Naive thymus-derived CD8-positive, alpha-beta T cell (primary cell): ENCODE measurements around the gene ADARB2. TPM values are rescaled to one million over a fixed set of nuclear protein-coding genes. Genes with fewer than 3 reads are reported as not detected.
A peak's percentile ranks its signal among the peaks of the same experiment; 100 is the strongest.

ENCODE experiments used
- ATAC-seq, 2 donors: fragments of 150-1000 bp; cut with Tn5 transposase in 1 of 2; sonication (Bioruptor Pico), chemical (Tn5 transposase) in 1 of 2; 1 replicate in 1 of 2; 2 replicates in 1 of 2; pipeline ENCODE4 v1.10.0; 2021; ENCODE audit warnings: mild to moderate bottlenecking in 2 of 2, moderate library complexity in 2 of 2
- POLR2A ChIA-PET: fragments of 350-600 bp; sonication (Branson Sonifier 250); formaldehyde crosslinking; loops from one replicate; lab custom pipeline; 2021; ENCODE audit warnings: antibody characterized with exemption; lab: Charles Lee
- DNase-seq, 10 donors: peaks; one replicate each; pipeline versions ENCODE4 v3.0.0 to v3.0.0-alpha.2; 2020 to 2022
- H3K27ac Mint-ChIP-seq, 10 donors: one replicate each; pipeline ENCODE4 v1.8.0; 2020 to 2022; ENCODE audit warnings: mild to moderate bottlenecking in 10 of 10, mixed read lengths in 10 of 10, moderate library complexity in 4 of 10, inconsistent platforms in 1 of 10
- H3K27me3 Mint-ChIP-seq, 5 donors: one replicate each; pipeline ENCODE4 v1.8.0; 2021 to 2022; ENCODE audit warnings: mixed read lengths in 5 of 5
- H3K36me3 Mint-ChIP-seq, 3 donors: one replicate each; pipeline ENCODE4 v1.8.0; 2020 to 2022; ENCODE audit warnings: mixed read lengths in 3 of 3, mild to moderate bottlenecking in 2 of 3, inconsistent platforms in 1 of 3
- H3K4me1 Mint-ChIP-seq, 4 donors: one replicate each; pipeline ENCODE4 v1.8.0; 2021 to 2022; ENCODE audit warnings: mixed read lengths in 4 of 4
- H3K4me3 Mint-ChIP-seq, 10 donors: one replicate each; pipeline ENCODE4 v1.8.0; 2020 to 2022; ENCODE audit warnings: mild to moderate bottlenecking in 10 of 10, mixed read lengths in 10 of 10, moderate library complexity in 6 of 10, inconsistent platforms in 1 of 10
- H3K9me3 Mint-ChIP-seq, 9 donors: one replicate each; pipeline ENCODE4 v1.8.0; 2020 to 2022; ENCODE audit warnings: mixed read lengths in 9 of 9, mild to moderate bottlenecking in 3 of 9, inconsistent platforms in 1 of 9, moderate library complexity in 1 of 9
- polyA plus RNA-seq, 3 donors: library from polyadenylated mRNA; unstranded; fragments of 300-500 nt; fragmentation: Illumina TruSeq; gene quantifications; one replicate each; pipeline ENCODE4 v1.2.3, GENCODE V29; 2021
- total RNA-seq, 8 experiments: library from RNA in 2 of 8; stranded (reverse) in 2 of 8; gene quantifications; one replicate each; pipeline ENCODE4 v1.2.3 and lab custom pipeline; 2021 to 2026

The ADARB2 gene
- total and polyA plus RNA-seq, 5 experiments from 2014 or later = not detected

GRCh38 chr10:1733720-1734119, 3.6 kb downstream of the ADARB2 start:
- H3K4me3 Mint-ChIP-seq = no peak overlapping the region
- no peak overlapping the region for H3K27ac Mint-ChIP-seq
- peaks cover 38 to 80% (median 42%) of the 10 kb centered on the region in 5 donors for H3K27me3 Mint-ChIP-seq

GRCh38 chr10:1732564-1732996, 4.7 kb downstream of the ADARB2 start:
- H3K9me3 Mint-ChIP-seq = no peaks in the 10 kb centered on the region
- H3K27me3 Mint-ChIP-seq = peaks cover 31 to 69% (median 35%) of the 10 kb centered on the region in 5 donors
- POLR2A ChIA-PET = no interaction called here

More at GRCh38 chr10:1733720-1734119, 3.6 kb downstream of the ADARB2 start:
- POLR2A ChIA-PET = no interaction called here
- Mint-ChIP-seq H3K9me3 (no peaks in the 10 kb centered on the region), H3K36me3 (no peaks in the 10 kb centered on the region), H3K4me1 (peaks cover 0 to 24% (median 2%) of the 10 kb centered on the region in 4 donors)
- DNase-seq = no peak
- no peak for ATAC-seq

GRCh38 chr10:1731592-1731991, 5.7 kb downstream of the ADARB2 start:
- DNase-seq = no peak
- H3K27me3 Mint-ChIP-seq = peaks cover 30 to 64% (median 37%) of the 10 kb centered on the region in 5 donors

More at GRCh38 chr10:1732564-1732996, 4.7 kb downstream of the ADARB2 start:
- no peak for DNase-seq
- peaks cover 0 to 15% (median 2%) of the 10 kb centered on the region in 4 donors for H3K4me1 Mint-ChIP-seq
- no peak overlapping the region for H3K4me3 Mint-ChIP-seq
- no peak overlapping the region for H3K27ac Mint-ChIP-seq
- no peak for ATAC-seq
- H3K36me3 Mint-ChIP-seq = no peaks in the 10 kb centered on the region

GRCh38 chr10:1729751-1730150, 7.6 kb downstream of the ADARB2 start:
- POLR2A ChIA-PET = no interaction called here
- Mint-ChIP-seq H3K27me3 (peaks cover 20 to 59% (median 35%) of the 10 kb centered on the region in 5 donors), H3K4me1 (no peaks in the 10 kb centered on the region), H3K9me3 (no peaks in the 10 kb centered on the region), H3K27ac (no peak overlapping the region), H3K36me3 (no peaks in the 10 kb centered on the region), H3K4me3 (no peak overlapping the region)
- DNase-seq = no peak
- no peak for ATAC-seq

More at GRCh38 chr10:1731592-1731991, 5.7 kb downstream of the ADARB2 start:
- no peak for ATAC-seq
- Mint-ChIP-seq H3K27ac (no peak overlapping the region), H3K4me1 (peaks cover 0 to 11% (median 2%) of the 10 kb centered on the region in 4 donors), H3K9me3 (no peaks in the 10 kb centered on the region), H3K4me3 (no peak overlapping the region), H3K36me3 (no peaks in the 10 kb centered on the region)
- POLR2A ChIA-PET = no interaction called here

- Mint-ChIP-seq H3K27me3 (peaks cover 9 to 57% (median 37%) of the 10 kb centered on the region in 5 donors), H3K9me3 (no peaks in the 10 kb centered on the region)
These were observed 10.5 kb downstream of the ADARB2 start for GRCh38 chr10:1726861-1727260.

GRCh38 chr10:1724921-1725488, 12.3 kb downstream of the ADARB2 start:
- no peak for ATAC-seq
- no peaks in the 10 kb centered on the region for H3K4me1 Mint-ChIP-seq
- H3K36me3 Mint-ChIP-seq = no peaks in the 10 kb centered on the region
- POLR2A ChIA-PET = no interaction called here
- H3K27me3 Mint-ChIP-seq = peaks cover 7 to 50% (median 36%) of the 10 kb centered on the region in 5 donors
- no peak for DNase-seq
- H3K4me3 Mint-ChIP-seq = no peak overlapping the region
- H3K27ac Mint-ChIP-seq = no peak overlapping the region
- no peaks in the 10 kb centered on the region for H3K9me3 Mint-ChIP-seq

More at GRCh38 chr10:1726861-1727260, 10.5 kb downstream of the ADARB2 start:
- no peak overlapping the region for H3K27ac Mint-ChIP-seq
- H3K4me3 Mint-ChIP-seq = no peak overlapping the region
- no peaks in the 10 kb centered on the region for H3K4me1 Mint-ChIP-seq
- ATAC-seq = no peak
- POLR2A ChIA-PET = no interaction called here
- no peaks in the 10 kb centered on the region for H3K36me3 Mint-ChIP-seq
- DNase-seq = no peak

- H3K36me3 Mint-ChIP-seq = no peaks in the 10 kb centered on the region
- H3K27ac Mint-ChIP-seq = no peak overlapping the region
- peaks cover 0 to 6% (median 0%) of the 10 kb centered on the region in 9 donors for H3K9me3 Mint-ChIP-seq
- POLR2A ChIA-PET = no interaction called here
- H3K27me3 Mint-ChIP-seq = peaks cover 40 to 80% (median 56%) of the 10 kb centered on the region in 5 donors
- H3K4me1 Mint-ChIP-seq = peaks cover 0 to 5% (median 0%) of the 10 kb centered on the region in 4 donors
- no peak for ATAC-seq
- DNase-seq = no peak
- H3K4me3 Mint-ChIP-seq = no peak overlapping the region
These were observed 20.5 kb downstream of the ADARB2 start for GRCh38 chr10:1716839-1717238.

- peaks cover 40 to 86% (median 59%) of the 10 kb centered on the region in 5 donors for H3K27me3 Mint-ChIP-seq
- no peak for DNase-seq
- peaks cover 0 to 5% (median 0%) of the 10 kb centered on the region in 4 donors for H3K4me1 Mint-ChIP-seq
- peak overlapping the region in 1 of 10 donors; percentile 74 for H3K27ac Mint-ChIP-seq
- ATAC-seq = no peak
- H3K9me3 Mint-ChIP-seq = peaks cover 0 to 8% (median 0%) of the 10 kb centered on the region in 9 donors
- H3K36me3 Mint-ChIP-seq = no peaks in the 10 kb centered on the region
- POLR2A ChIA-PET = no interaction called here
- no peak overlapping the region for H3K4me3 Mint-ChIP-seq
These were observed 21.5 kb downstream of the ADARB2 start for GRCh38 chr10:1715821-1716220.

GRCh38 chr10:1712944-1713671, 24.2 kb downstream of the ADARB2 start:
- Mint-ChIP-seq H3K36me3 (no peaks in the 10 kb centered on the region), H3K9me3 (peaks cover 0 to 11% (median 5%) of the 10 kb centered on the region in 9 donors), H3K4me1 (peaks cover 0 to 5% (median under 1%) of the 10 kb centered on the region in 4 donors), H3K27me3 (peaks cover 37 to 89% (median 64%) of the 10 kb centered on the region in 5 donors), H3K4me3 (no peak overlapping the region), H3K27ac (no peak overlapping the region)
- POLR2A ChIA-PET = no interaction called here
- DNase-seq = no peak
- ATAC-seq = no peak

GRCh38 chr10:1712314-1712713, 25.0 kb downstream of the ADARB2 start:
- POLR2A ChIA-PET = no interaction called here
- Mint-ChIP-seq H3K4me1 (peaks cover 0 to 13% (median 6%) of the 10 kb centered on the region in 4 donors), H3K9me3 (peaks cover 0 to 18% (median 5%) of the 10 kb centered on the region in 9 donors), H3K36me3 (no peaks in the 10 kb centered on the region), H3K4me3 (no peak overlapping the region), H3K27me3 (peaks cover 31 to 81% (median 57%) of the 10 kb centered on the region in 5 donors), H3K27ac (no peak overlapping the region)
- no peak for DNase-seq
- no peak for ATAC-seq

GRCh38 chr10:1709161-1709560, 28.2 kb downstream of the ADARB2 start:
- Mint-ChIP-seq H3K4me1 (peaks cover 3 to 29% (median 25%) of the 10 kb centered on the region in 4 donors), H3K27me3 (peaks cover 17 to 51% (median 42%) of the 10 kb centered on the region in 5 donors), H3K27ac (no peak overlapping the region), H3K36me3 (peaks cover 0 to 2% (median 0%) of the 10 kb centered on the region in 3 donors), H3K4me3 (no peak overlapping the region), H3K9me3 (peaks cover 0 to 29% (median 7%) of the 10 kb centered on the region in 9 donors)
- no peak for ATAC-seq
- DNase-seq = no peak
- POLR2A ChIA-PET = no interaction called here

GRCh38 chr10:1708746-1709145, 28.6 kb downstream of the ADARB2 start:
- H3K27ac Mint-ChIP-seq = no peak overlapping the region
- no peak overlapping the region for H3K4me3 Mint-ChIP-seq
- H3K27me3 Mint-ChIP-seq = peaks cover 13 to 47% (median 38%) of the 10 kb centered on the region in 5 donors
- ATAC-seq (no peak), DNase-seq (no peak)
- peaks cover 0 to 29% (median 7%) of the 10 kb centered on the region in 9 donors for H3K9me3 Mint-ChIP-seq
- POLR2A ChIA-PET = no interaction called here
- peaks cover 3 to 29% (median 25%) of the 10 kb centered on the region in 4 donors for H3K4me1 Mint-ChIP-seq
- H3K36me3 Mint-ChIP-seq = peaks cover 0 to 2% (median 0%) of the 10 kb centered on the region in 3 donors

GRCh38 chr10:1706711-1707110, 30.6 kb downstream of the ADARB2 start:
- Mint-ChIP-seq H3K27me3 (peaks cover 17 to 53% (median 44%) of the 10 kb centered on the region in 5 donors), H3K36me3 (peaks cover 0 to 12% (median 4%) of the 10 kb centered on the region in 3 donors), H3K27ac (peak overlapping the region in 3 of 10 donors; percentile 58 to 90 (median 67)), H3K4me1 (peaks cover 3 to 29% (median 25%) of the 10 kb centered on the region in 4 donors), H3K9me3 (peaks cover 0 to 38% (median 17%) of the 10 kb centered on the region in 9 donors), H3K4me3 (peak overlapping the region in 4 of 10 donors; percentile 3 to 45 (median 26))
- POLR2A ChIA-PET = no interaction called here
- peak in 1 of 2 donors; percentile 57 for ATAC-seq
- DNase-seq = peak in 4 of 10 donors; percentile 3 to 15 (median 12)
